ENCODE results near the gene KIAA1614.

- TF ChIP-seq, protein P1, sequence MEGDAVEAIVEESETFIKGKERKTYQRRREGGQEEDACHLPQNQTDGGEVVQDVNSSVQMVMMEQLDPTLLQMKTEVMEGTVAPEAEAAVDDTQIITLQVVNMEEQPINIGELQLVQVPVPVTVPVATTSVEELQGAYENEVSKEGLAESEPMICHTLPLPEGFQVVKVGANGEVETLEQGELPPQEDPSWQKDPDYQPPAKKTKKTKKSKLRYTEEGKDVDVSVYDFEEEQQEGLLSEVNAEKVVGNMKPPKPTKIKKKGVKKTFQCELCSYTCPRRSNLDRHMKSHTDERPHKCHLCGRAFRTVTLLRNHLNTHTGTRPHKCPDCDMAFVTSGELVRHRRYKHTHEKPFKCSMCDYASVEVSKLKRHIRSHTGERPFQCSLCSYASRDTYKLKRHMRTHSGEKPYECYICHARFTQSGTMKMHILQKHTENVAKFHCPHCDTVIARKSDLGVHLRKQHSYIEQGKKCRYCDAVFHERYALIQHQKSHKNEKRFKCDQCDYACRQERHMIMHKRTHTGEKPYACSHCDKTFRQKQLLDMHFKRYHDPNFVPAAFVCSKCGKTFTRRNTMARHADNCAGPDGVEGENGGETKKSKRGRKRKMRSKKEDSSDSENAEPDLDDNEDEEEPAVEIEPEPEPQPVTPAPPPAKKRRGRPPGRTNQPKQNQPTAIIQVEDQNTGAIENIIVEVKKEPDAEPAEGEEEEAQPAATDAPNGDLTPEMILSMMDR (optimal IDR thresholded peaks at IDR 0.05 in 1 of 3, IDR thresholded peaks at IDR 0.05 in 1 of 3, conservative IDR thresholded peaks at IDR 0.05 in 1 of 3; ENCODE audit: extremely low read depth in 1 of 3, insufficient read depth in 2 of 3, low read length in 3 of 3): no peak
- TF ChIP-seq EZH2 (IDR thresholded peaks at IDR 0.05; ENCODE audit: low read length): no peak
Measured at GRCh38 chr1:180948641-180949615, 36.2 kb downstream of the KIAA1614 start.
